Measurements from ENCODE around the gene STUM. TPM values are rescaled to one million over a fixed set of nuclear protein-coding genes. Genes with fewer than 3 reads are reported as not detected.

The STUM gene
- total RNA-seq, 1 experiment from 2014 or later, result 0.03 TPM

- Histone ChIP-seq H3K27me3 (replicated peaks) (no peaks in the 10 kb centered on the region; the same call in 1 of the 2 replicates), H3K4me3 (no peak overlapping the region), H3K36me3 (no peaks in the 10 kb centered on the region), H3K9me3 (replicated peaks) (no peaks in the 10 kb centered on the region), H3K27ac (no peak overlapping the region), H3K4me1 (replicated peaks) (no peaks in the 10 kb centered on the region)
- DNase-seq (ENCODE audit: low read depth in 1 of 2, low spot score in 2 of 2), result no peak
Measured at GRCh38 chr1:226574591-226575435, 26.2 kb downstream of the STUM start.

- Histone ChIP-seq H3K27me3 (replicated peaks) (no peaks in the 10 kb centered on the region; the same call in 1 of the 2 replicates), H3K36me3 (no peaks in the 10 kb centered on the region), H3K4me3 (no peak overlapping the region), H3K4me1 (replicated peaks) (no peaks in the 10 kb centered on the region), H3K9me3 (replicated peaks) (no peaks in the 10 kb centered on the region), H3K27ac (no peak overlapping the region)
- no peak for DNase-seq (ENCODE audit: low read depth in 1 of 2, low spot score in 2 of 2)
Measured at GRCh38 chr1:226575436-226575720, 26.8 kb downstream of the STUM start.

- H3K27ac ChIP-seq, result no peak overlapping the region
- H3K4me1 ChIP-seq (replicated peaks), result no peaks in the 10 kb centered on the region
- H3K4me3 ChIP-seq, result no peak overlapping the region
- DNase-seq (ENCODE audit: low read depth in 1 of 2, low spot score in 2 of 2), result no peak
- no peaks in the 10 kb centered on the region for H3K36me3 ChIP-seq
- H3K27me3 ChIP-seq (replicated peaks), result no peaks in the 10 kb centered on the region; the same call in 1 of the 2 replicates
- no peaks in the 10 kb centered on the region for H3K9me3 ChIP-seq (replicated peaks)
Measured at GRCh38 chr1:226575739-226576378, 27.3 kb downstream of the STUM start.

- Histone ChIP-seq H3K36me3 (no peaks in the 10 kb centered on the region), H3K4me1 (replicated peaks) (no peaks in the 10 kb centered on the region), H3K4me3 (no peak overlapping the region), H3K27ac (no peak overlapping the region), H3K27me3 (replicated peaks) (no peaks in the 10 kb centered on the region), H3K9me3 (replicated peaks) (no peaks in the 10 kb centered on the region)
- DNase-seq (ENCODE audit: low read depth in 1 of 2, low spot score in 2 of 2), result no peak
Measured at GRCh38 chr1:226576601-226577000, 28.0 kb downstream of the STUM start.

DNA sequence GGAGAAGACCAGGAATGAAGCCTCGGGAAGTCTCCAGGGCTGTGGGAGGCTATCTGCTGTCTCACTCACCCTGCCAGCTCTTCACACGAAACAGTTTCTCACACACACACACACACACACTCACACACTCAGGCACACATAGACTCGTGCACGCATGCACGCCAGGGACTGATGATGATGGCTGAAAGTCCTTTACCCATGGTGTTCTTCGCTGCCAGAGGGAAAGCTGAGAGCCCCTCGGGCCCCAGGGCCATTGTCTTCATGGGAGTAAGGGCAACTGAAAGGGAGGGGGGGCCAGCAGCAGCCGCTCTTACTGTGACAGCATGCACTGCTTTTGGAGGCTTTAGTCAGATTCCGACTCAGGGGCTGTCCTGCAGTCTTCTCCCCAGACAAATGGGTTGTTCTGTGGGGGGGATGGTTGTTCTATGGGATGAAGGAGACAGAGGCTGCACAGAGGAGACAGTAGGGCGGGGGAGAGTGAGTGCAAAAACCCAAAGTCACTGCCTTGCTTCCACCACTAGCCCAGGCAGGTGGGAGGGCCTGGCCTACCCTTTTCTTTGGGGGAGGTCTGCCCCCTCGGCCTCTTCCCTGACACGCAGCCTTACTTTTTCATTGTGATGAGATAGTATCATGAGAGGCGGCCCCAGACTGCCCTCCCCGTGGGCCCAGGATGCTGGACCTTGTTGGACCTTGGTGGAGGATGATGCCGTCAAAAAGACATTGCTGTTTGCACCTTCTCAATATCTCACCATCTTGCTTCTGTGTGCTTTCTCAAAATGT is 29.0 kb downstream of the STUM start:
- no peak for DNase-seq (ENCODE audit: low read depth in 1 of 2, low spot score in 2 of 2)
- H3K36me3 ChIP-seq, result no peaks in the 10 kb centered on the region
- H3K27me3 ChIP-seq (replicated peaks), result no peaks in the 10 kb centered on the region
- H3K4me3 ChIP-seq, result no peak overlapping the region
- no peak overlapping the region for H3K27ac ChIP-seq
- H3K4me1 ChIP-seq (replicated peaks), result no peaks in the 10 kb centered on the region
- no peaks in the 10 kb centered on the region for H3K9me3 ChIP-seq (replicated peaks)

DNA sequence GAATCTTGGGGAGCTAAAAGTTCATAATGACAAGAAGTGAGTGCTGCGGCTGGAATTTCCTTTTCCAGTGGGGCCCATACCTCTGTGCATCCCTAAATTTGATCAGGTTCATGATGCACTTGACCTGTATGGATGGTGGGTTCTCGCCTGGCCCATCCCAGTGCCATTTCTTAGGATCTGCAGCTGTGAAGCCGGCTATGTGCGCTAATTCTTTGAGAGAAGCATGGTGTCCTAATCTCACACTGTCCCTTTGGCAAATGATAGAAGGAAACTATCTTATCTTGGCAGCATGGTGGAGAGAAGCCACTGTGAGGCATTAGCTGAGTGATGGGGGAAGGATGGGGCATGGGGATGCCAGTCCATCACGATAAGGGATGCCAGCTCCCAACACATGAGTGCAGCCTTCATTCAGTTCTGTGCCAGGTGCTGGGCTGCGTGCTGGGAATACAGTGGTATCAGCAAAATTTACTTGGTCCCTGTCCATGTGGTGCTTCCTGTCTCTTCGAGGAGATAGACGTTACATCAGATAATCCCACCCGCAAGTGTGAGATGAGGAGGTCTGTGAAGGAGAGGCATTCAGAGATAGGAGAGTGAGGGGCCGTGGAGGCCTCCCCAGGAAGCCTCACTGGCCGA is 30.5 kb downstream of the STUM start:
- H3K4me3 ChIP-seq, result no peak overlapping the region

DNA sequence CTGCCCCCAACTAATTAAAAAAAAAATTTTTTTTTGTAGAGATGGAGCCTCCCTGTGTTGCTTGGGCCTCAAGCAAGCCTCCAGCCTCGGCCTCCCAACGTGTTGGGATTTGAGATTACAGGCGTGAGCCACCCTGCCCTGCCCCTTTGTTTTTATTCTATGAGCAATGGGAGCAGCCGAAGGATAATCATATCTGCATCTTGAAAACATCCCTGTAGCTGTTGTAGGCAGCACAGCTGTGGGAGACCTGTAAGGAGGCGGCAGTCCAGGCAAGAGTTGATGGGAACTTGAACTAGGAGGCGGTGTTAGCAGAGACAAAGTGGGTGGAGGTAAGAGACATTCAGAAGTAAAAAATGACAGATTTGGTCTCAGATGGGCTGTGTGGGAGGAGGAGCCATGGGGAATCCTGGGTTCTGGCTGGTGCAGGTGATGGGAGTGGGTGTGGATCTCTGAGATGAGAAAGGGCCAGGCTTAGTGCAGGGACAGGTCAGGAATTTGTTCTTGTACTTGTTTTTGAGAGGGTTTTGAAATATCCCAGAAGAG is 31.3 kb downstream of the STUM start:
- no peaks in the 10 kb centered on the region for H3K9me3 ChIP-seq (replicated peaks)
- H3K4me3 ChIP-seq, result no peak overlapping the region
- no peaks in the 10 kb centered on the region for H3K27me3 ChIP-seq (replicated peaks)
- DNase-seq (ENCODE audit: low read depth in 1 of 2, low spot score in 2 of 2), result no peak
- no peak overlapping the region for H3K27ac ChIP-seq
- H3K4me1 ChIP-seq (replicated peaks), result no peaks in the 10 kb centered on the region
- H3K36me3 ChIP-seq, result no peaks in the 10 kb centered on the region

More for the DNA sequence above, 30.5 kb downstream of the STUM start:
- no peak for DNase-seq (ENCODE audit: low read depth in 1 of 2, low spot score in 2 of 2)
- no peaks in the 10 kb centered on the region for H3K9me3 ChIP-seq (replicated peaks)
- H3K27ac ChIP-seq, result no peak overlapping the region
- H3K36me3 ChIP-seq, result no peaks in the 10 kb centered on the region
- no peaks in the 10 kb centered on the region for H3K4me1 ChIP-seq (replicated peaks)
- no peaks in the 10 kb centered on the region for H3K27me3 ChIP-seq (replicated peaks)

DNA sequence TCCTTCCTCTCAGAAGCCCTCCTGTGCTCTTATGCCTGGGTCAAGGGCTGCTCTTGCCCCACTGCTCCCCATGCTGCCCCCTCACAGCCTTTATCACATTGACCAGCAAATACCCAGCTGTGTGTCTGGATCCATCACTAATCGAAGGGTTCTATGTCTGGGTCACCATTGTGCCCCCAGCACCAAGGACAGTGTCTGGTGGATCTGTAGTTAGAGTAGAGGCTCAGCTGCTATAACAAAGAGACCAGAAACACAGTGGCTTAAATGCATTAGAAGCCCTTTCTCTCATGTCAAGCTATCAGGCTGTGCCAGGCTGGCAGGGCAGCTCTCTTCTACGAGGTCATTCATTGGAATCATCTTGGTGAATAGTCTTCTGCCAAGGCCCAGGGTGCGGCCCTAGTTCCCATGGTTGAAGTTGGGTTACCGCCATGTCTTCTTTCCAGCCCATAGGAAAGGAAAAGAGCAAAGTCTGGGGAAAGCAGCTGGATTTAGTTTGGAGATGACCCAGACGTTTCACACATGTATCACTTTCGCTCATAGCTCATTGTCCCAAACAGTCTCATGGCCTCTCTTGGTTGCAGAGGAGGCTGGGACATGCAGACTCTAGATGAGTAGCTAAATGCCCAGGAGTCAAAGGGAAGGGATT is 32.2 kb downstream of the STUM start:
- no peaks in the 10 kb centered on the region for H3K27me3 ChIP-seq (replicated peaks)
- H3K4me3 ChIP-seq, result no peak overlapping the region
- H3K9me3 ChIP-seq (replicated peaks), result no peaks in the 10 kb centered on the region
- H3K36me3 ChIP-seq, result no peaks in the 10 kb centered on the region
- DNase-seq (ENCODE audit: low read depth in 1 of 2, low spot score in 2 of 2), result no peak
- no peak overlapping the region for H3K27ac ChIP-seq
- H3K4me1 ChIP-seq (replicated peaks), result no peaks in the 10 kb centered on the region

- Histone ChIP-seq H3K9me3 (replicated peaks) (no peaks in the 10 kb centered on the region), H3K27ac (no peak overlapping the region), H3K27me3 (replicated peaks) (no peaks in the 10 kb centered on the region), H3K4me3 (no peak overlapping the region), H3K36me3 (no peaks in the 10 kb centered on the region), H3K4me1 (replicated peaks) (no peaks in the 10 kb centered on the region)
- DNase-seq (ENCODE audit: low read depth in 1 of 2, low spot score in 2 of 2), result no peak
Measured at GRCh38 chr1:226581650-226582330, 33.2 kb downstream of the STUM start.

GRCh38 chr1:226582966-226583365 is 34.4 kb downstream of the STUM start:
- no peaks in the 10 kb centered on the region for H3K4me1 ChIP-seq (replicated peaks)
- no peaks in the 10 kb centered on the region for H3K27me3 ChIP-seq (replicated peaks)
- H3K27ac ChIP-seq, result no peak overlapping the region
- DNase-seq (ENCODE audit: low read depth in 1 of 2, low spot score in 2 of 2), result no peak
- H3K4me3 ChIP-seq, result no peak overlapping the region
- H3K9me3 ChIP-seq (replicated peaks), result no peaks in the 10 kb centered on the region
- no peaks in the 10 kb centered on the region for H3K36me3 ChIP-seq

GRCh38 chr1:226584164-226584563 is 35.6 kb downstream of the STUM start:
- Histone ChIP-seq H3K27me3 (replicated peaks) (no peaks in the 10 kb centered on the region), H3K36me3 (no peaks in the 10 kb centered on the region), H3K4me3 (no peak overlapping the region), H3K4me1 (replicated peaks) (no peaks in the 10 kb centered on the region), H3K9me3 (replicated peaks) (no peaks in the 10 kb centered on the region), H3K27ac (no peak overlapping the region)
- DNase-seq (ENCODE audit: low read depth in 1 of 2, low spot score in 2 of 2), result no peak

- no peak for DNase-seq (ENCODE audit: low read depth in 1 of 2, low spot score in 2 of 2)
- Histone ChIP-seq H3K4me1 (replicated peaks) (no peaks in the 10 kb centered on the region), H3K27ac (no peak overlapping the region), H3K9me3 (replicated peaks) (no peaks in the 10 kb centered on the region), H3K27me3 (replicated peaks) (no peaks in the 10 kb centered on the region), H3K36me3 (no peaks in the 10 kb centered on the region), H3K4me3 (no peak overlapping the region)
Measured at GRCh38 chr1:226586116-226586515, 37.6 kb downstream of the STUM start.

Measured in SJSA1 (cell line).